HG03571 (cell line): ENCODE measurements around the gene C1QTNF12.

Experiments
- ATAC-seq: cut with Tn5 transposase; IDR thresholded peaks from one replicate; pipeline ENCODE4 v1.9.1; 2021; ENCODE audit not compliant: unreplicated experiment

The C1QTNF12 gene

DNA sequence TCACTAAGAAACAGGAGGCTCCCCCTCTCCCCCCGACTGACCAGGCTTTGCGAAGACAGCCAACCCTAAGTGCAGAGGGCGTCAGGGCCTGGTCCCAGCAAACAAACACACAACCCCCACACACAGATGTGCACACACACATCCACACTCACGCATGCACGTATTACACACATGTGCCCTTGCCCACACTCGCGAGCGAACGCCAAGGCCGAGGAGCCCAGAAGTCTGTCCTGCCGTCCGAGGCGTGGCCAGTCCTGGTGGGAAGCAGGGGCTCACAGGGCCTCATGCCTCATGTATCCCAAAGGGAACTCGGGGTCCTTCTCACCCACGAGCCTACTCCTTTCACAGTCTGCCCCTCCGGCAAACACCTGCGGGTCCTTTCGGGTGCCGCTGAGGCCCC lies 16.8 kb downstream of the C1QTNF12 start:
- no peak for ATAC-seq

DNA sequence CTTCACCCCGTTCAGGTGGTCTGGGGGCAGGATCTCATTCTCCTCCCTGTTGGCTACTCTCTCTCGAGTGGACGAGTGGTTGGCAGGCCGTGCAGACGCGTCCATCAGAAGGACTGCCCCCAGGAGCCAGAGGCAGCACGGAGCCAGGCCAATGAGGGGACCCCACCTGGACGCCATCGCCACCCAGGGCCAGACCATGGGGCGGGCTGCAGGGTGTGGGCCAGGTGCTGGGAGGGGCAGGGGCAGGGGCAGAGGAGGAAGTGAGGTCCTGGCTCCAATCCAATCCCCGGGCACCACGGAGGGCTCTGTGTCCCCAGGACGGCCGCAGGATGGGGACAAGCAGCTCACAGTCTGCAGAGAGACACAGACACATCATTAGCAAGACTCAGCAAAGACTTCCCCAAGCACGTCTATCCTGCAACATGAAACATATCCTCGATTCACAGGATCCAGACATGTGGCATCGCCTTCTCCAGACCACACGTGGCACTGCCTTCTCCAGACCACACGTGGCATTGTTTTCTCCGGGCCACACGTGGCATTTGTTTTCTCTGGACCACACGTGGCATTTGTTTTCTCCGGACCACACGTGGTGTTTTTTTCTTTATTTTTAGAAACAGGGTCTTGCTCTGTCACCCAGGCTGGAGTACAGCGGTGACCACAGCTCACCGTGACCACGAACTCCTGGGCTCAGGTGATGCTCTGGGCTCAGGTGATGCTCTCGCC lies 17.8 kb downstream of the C1QTNF12 start:
- no peak for ATAC-seq

DNA sequence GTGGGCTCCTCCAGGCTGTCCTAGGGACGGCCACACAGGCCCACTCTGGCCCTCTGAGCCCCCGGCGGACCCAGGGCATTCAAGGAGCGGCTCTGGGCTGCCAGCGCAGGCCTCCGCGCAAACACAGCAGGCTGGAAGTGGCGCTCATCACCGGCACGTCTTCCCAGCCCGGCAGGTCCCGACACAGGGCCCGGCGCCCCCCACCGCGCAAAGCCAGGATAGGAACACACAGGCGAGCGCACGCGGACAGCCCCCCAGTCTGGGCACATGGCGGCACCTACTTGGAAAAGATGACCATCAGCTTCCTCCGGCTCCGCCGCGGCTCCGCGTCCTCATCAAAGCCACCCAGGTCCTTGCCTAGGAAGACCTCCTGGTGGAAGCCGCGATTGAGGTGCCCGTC lies 18.3 kb downstream of the C1QTNF12 start:
- no peak for ATAC-seq

DNA sequence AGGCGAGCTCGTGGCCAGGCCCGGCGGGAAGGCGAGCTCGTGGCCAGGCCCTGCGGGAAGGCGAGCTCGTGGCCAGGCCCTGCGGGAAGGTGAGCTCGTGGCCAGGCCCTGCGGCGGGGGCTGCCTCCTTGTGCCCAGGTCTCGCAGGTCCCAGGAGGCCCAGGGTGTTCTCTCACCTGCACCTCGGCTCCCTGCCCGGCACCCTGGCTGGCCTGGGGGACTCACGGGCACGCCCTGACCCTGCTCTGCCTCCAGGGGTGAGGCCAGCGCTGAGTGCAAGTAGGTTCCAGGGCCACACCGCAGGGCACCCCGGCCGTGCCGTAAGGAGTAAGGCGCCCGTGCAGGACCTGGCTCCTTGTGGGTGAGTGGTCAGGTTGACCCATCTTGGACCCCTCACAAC lies 19.1 kb downstream of the C1QTNF12 start:
- ATAC-seq: no peak

DNA sequence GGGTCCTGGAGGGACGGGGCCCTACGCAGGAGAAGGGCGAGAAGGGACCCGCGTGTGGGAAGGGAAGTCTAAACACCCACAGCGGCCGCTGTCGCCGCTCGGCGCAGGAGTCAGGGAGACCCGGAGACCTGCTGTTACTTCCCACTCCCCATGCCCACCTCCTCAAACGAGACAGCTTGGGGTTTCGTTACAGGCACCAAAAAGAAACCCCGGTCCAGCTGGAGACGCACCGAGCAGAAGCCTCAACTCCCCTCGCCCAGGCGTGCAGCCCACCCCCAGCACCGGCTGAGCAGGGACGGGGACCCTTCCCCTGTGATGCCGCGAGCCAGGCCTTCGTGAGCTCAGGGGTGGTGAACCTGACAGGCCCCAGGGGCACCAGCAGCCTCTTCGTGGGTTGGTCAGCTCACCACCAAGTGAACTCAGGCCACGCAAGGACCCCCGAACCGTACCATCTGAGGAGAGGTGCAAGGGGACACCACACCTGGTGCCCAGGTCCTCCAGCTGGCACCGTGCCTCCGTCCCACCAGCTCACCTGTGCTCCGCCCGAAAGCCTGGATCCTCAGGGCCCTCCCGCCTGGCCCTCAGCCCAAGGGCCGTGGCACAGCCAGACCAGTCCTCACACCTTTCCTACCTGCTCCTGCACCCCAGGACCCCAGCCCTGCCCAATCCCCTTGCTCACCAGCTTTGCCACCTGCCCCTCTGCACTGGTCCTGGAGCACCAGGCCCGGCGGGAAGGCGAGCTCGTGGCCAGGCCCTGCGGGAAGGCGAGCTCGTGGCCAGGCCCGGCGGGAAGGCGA lies 19.8 kb downstream of the C1QTNF12 start:
- no peak for ATAC-seq

DNA sequence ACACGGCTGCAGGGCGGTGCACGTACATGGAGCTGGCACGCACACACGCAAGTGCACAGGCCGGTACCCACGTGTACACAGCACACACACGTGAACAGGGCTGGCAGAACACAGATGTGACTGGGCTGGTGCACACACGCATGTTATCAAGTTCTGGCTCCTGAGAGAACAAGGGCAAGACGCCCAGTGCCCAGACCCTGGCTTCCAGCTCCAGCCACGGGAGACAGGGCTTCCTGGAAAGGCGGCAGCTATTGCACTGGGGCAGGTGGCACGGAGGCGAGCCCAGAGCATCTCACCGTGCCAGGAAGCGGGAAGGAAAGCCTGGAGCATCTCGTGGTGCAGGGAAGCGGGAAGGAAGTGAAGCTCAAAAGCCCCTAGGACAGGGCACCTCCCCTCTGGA lies 20.6 kb downstream of the C1QTNF12 start:
- ATAC-seq: no peak

DNA sequence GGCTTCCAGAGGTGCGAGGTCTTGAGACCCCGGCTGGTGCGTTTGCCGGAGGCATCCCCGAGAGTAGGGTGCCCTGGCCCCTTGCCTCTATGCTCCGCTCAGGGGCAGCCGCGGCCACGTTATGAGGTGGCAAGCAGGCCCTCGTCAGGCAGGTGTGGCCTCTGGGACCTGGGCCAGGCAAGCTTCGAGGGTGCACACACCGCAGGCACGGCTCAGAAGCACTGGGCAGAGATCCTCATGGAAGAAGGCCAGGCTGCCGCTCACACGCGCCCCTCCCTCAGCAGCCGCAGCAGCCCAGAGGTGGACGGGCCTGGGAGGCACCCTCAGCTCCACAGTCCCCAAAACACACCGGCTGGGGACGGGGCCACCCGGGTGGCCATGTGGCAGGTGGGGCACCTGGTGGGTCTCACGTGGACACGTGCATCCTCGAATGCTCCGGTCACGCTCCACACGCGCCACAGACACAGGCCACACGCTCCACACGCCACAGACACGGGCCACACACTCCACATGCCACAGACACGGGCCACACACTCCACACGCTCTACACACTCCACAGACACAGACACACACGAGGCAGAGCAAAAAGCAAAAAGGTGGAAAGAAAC lies 21.2 kb downstream of the C1QTNF12 start:
- no peak for ATAC-seq

DNA sequence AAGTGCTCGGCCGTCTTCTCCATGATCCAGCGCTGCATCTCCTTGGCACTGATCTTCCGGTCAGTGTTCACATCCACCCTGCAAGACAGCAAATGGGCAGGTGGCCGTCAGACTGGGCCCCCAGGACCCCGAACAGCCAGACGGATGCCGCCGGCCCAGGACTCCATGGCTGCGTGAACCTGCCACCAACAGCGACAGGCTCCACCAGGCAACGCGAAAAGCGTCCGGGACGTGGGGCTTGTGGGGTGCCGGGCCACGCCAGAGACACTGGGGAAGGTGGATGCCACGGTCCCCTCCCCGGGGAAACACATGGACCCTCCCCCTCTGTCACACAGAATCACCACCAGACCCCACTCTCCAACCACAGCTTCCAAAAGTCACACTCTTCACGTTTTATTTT lies 22.6 kb downstream of the C1QTNF12 start:
- no peak for ATAC-seq

DNA sequence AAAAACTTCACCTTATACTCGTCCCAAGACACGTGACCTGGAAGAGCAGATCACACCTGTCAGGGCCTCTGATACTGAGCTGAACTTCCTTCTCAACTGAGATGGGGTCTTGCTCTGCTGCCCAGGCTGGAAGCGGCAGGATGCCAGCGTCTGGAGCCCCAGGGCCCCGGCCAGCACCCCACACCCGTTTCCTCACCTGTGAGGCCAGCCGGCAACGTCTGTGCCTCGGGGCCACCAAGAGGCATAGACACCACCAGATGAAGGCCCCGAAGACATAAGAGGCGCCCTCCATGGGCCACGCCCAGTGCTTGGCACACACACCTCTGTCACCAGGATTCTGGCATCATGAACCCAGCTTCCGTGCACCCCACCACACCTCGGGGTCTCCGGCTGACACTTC lies 23.2 kb downstream of the C1QTNF12 start:
- ATAC-seq: no peak

DNA sequence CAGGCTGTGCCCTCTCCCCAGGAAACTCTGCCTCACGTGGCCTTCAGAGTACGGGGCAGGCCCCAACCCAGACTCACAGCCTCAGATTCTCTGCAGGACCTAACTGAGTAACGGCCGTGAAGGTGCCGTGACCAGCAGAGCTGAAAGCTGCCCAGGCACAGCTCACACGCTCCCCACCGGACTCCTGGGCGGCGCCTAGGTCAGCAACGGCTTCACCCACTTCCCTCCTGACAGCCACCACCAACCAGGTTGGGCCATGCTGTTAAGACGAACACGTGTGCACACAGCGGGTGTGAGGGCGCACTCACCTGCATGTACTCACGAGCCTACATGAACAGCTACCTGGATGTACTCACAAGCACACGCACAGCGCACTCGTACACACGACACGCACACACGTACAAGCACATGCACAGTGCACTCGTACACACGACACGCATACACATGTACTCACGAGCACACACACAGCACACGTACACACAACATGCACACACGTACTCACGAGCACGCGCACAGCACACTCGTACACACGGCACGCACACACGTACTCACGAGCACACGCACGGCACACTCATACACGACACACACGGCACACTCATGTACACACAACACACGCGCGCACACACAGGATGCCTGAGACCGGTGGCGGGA lies 23.8 kb downstream of the C1QTNF12 start:
- no peak for ATAC-seq

DNA sequence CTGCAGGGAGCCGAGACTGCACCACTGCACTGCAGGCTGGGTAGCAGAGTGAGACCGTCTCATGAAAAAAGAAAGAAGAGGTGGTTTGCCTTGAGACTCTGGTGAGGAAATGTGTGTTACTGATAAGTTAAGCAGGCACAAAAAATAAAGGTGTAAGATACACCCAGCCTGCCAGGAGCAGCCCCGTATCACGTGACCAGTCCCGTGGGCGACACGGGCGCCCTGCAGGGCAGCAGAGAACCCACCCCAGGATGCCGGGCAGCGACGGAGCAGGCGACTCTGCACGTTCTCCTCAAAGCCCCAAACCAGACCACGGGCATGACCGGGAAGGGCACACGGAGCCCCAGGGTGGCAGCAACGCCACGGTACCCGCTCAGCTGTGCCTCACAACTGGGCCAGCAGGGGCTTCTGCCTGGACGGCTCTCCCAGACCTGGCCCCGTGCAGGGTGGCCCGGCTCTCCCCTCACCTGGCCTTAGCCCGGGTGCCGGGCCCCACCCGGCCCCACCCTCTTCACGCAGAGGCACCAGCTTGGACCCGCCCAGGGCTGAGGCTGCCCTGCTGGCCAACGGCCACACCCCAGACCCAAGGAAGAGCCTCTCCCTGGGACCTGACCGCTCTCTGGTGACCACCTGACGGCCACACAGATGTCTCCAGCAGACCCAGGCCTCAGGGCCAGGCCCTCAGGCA lies 24.5 kb downstream of the C1QTNF12 start:
- no peak for ATAC-seq

DNA sequence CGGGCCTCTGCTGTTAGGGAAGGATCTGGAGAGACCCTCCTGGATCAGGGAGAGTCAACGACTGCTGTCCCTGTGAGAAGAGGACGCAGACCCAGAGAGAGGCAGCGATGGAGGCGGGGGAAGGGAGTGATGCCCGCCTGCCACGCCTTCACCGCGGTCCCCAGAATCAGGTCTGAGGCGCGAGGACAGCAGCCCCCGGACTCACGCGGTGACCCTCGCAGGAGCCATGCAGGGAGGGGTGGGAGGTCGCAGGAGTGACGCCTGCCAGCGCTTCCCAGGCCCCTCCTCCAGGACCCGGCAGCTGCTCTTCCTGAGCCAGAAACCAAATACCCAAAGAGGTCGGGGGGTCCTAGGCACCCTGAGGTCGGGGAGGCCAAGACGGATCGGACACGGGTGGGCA lies 26.3 kb downstream of the C1QTNF12 start:
- ATAC-seq: no peak

DNA sequence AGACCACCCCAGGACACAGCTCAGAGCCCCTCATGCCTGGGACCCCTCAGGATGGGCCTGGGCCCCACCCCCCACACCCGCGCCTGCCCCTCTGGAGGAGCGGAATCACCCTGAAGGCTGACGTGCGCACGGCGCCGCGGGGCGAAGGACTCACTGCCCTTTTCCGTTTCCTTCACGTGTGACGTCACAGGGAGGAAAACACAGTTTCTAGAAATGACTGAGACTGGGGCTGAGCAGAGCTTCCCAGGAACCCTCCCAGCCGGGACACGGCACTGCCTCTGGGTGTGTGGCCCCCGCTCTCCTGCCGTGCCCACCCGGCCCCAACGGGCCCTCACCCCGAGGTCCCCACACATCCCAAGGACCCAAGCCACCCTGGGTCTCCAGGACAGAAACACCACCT lies 27.2 kb downstream of the C1QTNF12 start:
- ATAC-seq: no peak

DNA sequence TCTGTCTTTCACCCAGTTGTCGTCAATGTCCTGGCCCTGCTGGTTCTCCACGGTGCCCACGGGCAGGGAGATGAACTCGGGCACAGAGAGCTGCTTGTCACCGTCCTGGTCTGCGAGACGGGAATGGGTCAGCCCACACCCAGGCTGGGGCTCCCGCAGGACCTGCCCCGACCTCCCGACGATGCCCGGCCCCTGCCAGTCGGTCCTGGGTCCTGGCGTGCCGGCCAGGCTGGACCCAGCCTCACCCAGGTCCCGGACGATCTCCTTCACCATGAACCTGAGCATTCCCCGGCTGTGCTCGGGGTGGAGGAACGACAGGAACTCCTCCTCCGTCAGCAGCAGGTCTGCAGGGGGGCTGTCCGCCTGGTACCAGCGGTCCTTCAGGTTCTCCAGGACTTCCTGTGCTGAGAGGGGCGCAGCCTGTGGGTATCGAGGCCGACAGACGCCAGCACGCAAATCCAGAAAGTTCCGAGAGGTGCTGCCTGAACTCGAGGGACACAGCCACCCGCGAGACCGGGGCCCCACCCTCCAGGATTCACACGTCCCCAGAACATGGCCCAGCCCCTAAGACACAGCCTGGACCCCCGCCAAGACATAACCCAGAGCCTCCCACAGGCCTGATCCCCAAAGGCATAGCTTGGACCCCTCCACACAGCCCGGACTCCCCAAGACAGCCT lies 27.9 kb downstream of the C1QTNF12 start:
- no peak for ATAC-seq

DNA sequence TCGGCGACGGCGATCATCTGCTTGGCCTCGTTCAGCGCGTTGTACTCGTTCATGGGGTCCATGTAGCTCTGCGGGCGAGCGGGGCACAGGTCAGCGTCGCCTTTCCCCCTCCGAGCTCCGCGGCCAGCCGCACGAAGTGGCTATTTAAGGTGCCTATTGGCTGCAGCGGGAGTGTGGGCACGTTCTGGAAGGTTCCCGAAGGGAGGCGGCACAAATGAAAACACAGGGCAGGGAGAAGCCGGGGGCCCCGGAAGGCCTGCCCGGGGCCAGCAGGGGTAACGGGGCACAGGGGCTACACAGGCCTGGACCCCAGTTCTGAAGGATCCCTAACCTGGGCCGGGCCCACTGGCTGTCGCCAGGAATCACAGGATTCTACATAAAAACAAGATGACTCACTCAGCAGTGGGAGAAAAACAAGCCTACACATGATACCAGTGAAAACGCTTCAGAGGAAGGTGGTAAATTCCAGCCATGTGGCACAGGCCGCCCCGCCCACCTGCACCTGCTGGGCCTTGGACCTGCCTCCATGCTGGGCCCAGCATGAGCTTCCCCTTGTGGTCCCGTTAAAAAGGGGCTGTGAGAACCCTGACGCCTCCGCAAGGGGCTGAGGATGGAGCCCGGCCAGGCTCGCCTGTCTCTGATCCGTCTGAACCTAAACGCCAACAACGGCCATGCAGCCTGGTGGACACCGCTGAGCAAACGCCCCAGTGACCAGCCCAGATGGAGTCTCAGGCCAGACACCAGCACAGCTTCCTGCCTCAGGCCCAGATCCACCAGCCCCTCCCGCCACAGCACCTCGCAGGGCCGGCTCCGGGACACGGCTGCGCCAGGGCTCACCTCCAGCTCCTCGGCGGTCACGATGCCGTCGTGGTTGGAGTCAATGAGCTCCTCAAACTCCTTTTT lies 28.6 kb downstream of the C1QTNF12 start:
- no peak for ATAC-seq

DNA sequence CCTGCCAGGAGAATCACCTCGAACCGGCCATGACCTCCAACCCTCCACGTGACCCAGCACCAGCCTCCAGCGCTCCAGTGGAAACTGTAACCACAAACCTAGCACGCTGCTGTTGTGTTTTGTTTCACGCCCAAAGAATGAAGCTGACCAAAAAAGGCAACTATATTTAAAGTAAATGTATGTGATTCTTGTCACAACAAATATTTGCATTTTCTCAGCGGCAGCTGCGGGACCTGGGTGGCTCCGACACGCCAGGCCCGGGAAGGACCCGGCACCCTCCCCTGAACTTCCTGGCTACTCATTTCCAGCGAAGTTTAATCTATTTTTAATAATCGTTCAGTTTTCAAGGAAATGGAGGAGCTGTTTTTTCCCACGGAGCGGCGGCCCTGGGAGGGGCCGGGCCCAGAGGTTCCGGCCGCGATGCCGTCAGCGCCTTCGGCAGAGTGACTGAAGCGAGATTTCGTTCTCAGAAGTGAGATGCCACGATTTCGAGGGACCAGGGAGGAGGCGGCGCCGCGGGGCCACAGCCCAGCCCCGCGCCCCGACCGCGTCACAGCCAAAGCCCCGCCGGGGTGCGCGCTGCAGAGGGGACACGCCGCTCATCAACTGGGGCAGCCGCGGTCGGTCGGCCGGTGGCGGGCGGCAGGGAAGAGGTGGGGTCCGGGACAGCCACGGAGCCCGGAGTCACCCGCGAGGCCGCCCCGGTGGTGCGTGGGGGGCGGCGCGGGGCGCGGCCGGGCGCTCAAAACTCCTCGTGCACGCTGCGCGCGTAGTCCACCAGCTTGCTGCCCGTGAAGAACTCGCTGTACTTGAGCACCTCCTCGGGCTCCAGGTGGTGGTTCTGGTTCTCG lies 29.5 kb downstream of the C1QTNF12 start:
- no peak for ATAC-seq

DNA sequence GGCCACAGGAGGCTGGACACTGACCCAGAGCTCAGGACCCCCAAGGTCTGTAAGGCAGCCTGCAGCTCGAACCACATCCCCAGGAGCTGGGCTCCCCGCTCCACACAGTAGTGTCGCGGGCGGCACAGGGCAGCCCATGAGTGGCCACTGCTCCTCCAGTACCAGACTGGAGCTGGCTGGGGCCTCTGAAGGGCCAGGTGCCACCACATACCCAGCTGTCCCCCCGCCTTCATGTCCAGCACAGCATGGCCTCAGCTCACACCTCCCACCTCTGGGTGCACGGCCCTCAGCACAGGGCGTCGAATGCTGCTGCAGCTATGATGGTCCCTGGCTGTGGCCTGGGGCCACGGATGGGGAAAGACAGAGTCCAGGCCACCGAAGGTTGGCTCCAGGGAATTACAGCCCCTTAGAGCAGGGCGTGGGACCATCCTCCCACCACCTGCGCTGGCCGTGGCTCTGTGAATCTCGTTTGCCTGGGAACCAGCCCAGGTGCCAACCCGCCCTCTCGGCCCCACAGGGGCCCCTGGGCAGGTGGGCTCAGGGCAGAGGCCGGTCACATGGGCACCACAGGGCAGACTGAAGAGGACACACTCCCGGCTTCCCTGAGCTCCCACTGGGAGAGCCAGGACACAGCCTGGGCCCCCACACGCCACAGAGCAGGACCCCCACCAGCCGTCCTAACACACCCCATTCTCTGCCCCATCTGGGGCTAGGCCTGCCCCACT lies 30.5 kb downstream of the C1QTNF12 start:
- no peak for ATAC-seq

DNA sequence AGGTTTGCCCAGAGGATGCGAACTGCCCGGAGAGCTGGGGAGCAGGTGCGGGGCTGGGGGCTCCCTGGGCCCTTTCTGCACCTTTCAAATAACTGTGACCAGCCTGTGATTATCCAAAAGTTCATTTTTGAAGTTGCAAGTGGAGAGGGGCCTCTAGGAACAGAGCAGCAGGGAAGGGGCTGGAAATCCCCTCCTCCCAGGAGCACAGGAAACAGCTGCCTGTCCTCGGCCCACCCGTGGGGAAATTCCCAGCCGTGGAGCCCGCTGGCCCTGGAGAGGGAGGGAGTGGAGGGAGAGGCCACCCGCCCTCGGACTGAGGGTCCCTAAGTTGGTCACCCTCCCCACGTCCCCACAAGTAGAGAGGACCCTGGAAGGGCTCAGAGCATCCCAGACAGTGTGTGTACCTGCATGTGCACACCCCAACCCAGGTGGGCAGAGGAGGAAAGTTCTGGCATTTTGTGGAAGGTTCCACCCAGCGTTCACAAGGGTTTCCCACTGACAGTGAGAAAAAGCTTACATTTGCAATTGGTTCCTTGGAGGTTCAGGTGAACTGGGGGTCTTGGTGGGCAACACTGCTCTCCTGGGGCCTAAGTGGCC lies 31.3 kb downstream of the C1QTNF12 start:
- no peak for ATAC-seq
